Psoas muscle (tissue), 8 donors: Measurements from ENCODE around the gene FAM98C. TPM values are rescaled to one million over a fixed set of nuclear protein-coding genes. Genes with fewer than 3 reads are reported as not detected.

Experiments used
- ATAC-seq, 4 donors: fragments of 200-7000 bp; cut with Tn5 transposase; one replicate each; pipeline ENCODE4 v1.9.1; 2020; ENCODE audit warnings: moderate library complexity in 3 of 4, mild to moderate bottlenecking in 2 of 4
- DNase-seq, 2 donors: peaks; one replicate each; pipeline ENCODE4 v3.0.0-alpha.2; 2020
- H3K27ac ChIP-seq: fragments of 200-600 bp; one replicate; pipeline ENCODE4 v1.8.0; 2022
- H3K27me3 ChIP-seq, 3 donors: fragments of 200-600 bp in 1 of 3; one replicate each; pipeline versions ENCODE4 v1.6.1 to v1.8.0; 2013 to 2022; ENCODE audit warnings: low read length in 2 of 3, mild to moderate bottlenecking in 2 of 3, moderate library complexity in 1 of 3; ENCODE audit not compliant: insufficient read depth in 3 of 3
- H3K36me3 ChIP-seq, 2 donors: fragments of 200-600 bp in 1 of 2; one replicate each; pipeline versions ENCODE4 v1.6.1 to v1.8.0; 2013 to 2022; ENCODE audit warnings: low read depth in 1 of 2, mild to moderate bottlenecking in 1 of 2, moderate library complexity in 1 of 2; ENCODE audit not compliant: insufficient read depth in 1 of 2
- H3K4me1 ChIP-seq: fragments of 200-600 bp; one replicate; pipeline ENCODE4 v1.8.0; 2022
- H3K4me3 ChIP-seq: fragments of 200-600 bp; one replicate; pipeline ENCODE4 v1.8.0; 2022; ENCODE audit warnings: mild to moderate bottlenecking
- H3K9me3 ChIP-seq: fragments of 200-600 bp; one replicate; pipeline ENCODE4 v1.8.0; 2022
- CTCF ChIP-seq: fragments of 200-600 bp; IDR thresholded peaks from one replicate; pipeline ENCODE4 v1.8.0; 2022; ENCODE audit warnings: antibody characterized with exemption
- WGBS, 3 donors: extraction: QIAGEN DNeasy Blood & Tissue Kit; methylation state at CpG; one replicate each; pipeline versions ENCODE4 v1.1.6 to v1.1.7; 2013; 5-methylcytosine and 5-hydroxymethylcytosine counted together
- intact Hi-C, 2 donors: fragments of 100-400 bp; cut with DNase I; formaldehyde crosslinking; loops; one replicate each; pipeline versions ENCODE4 v1.11.0 to v1.14.2; 2022
- long read RNA-seq, 2 donors: library from polyadenylated mRNA; unstranded; transcript quantifications; one replicate each; pipeline ENCODE4 v2.0.0, GENCODE V29; 2021
- polyA plus RNA-seq, 3 donors: library from polyadenylated mRNA; stranded (reverse); fragments of 200-250 nt; gene quantifications; one replicate each; pipeline ENCODE4 v1.2.3, GENCODE V29; 2013
- total RNA-seq, 4 donors: library from RNA; stranded (reverse); fragmentation: NEBNext Ultra II Directional in 2 of 4; extraction: Animal tissue kit (Norgen Biotek cat#: 25700) in 2 of 4; gene quantifications; one replicate each; pipeline versions ENCODE4 v1.2.1 to v1.2.4, GENCODE V29; 2021 to 2023
- donor health status: healthy with polysubstance abuse.
- donor health status: DM: no; HTN: no; CAD: no; lungs with moderate emphysema.
- donor health status: Bipolar disorder and iron deficiency.
- donor health status: healthy.
- donor health status: DM: yes; HTN: yes; CAD: no.
- donor health status: DM: no; HTN: no; CAD: no.
- donor health status: DM: no; HTN: no; CAD: no.
- donor health status: DM: yes; HTN: yes; CAD: no.

The FAM98C gene
- total RNA-seq, result 1 to 10 TPM; 1.1 to 4.5 (median 1.4) TPM
- polyA plus RNA-seq, result 1 to 10 TPM; 1.4 to 6.6 (median 1.8) TPM
- long read RNA-seq, donor 1, partial matches to known transcripts, result 1 of 3 reads
- long read RNA-seq, donor 1, other reads (novel, unspliced or antisense), result 0 of 3 reads
- long read RNA-seq, donor 2, partial matches to known transcripts, result 2 of 4 reads
- long read RNA-seq, donor 2, other reads (novel, unspliced or antisense), result 0 of 4 reads

GRCh38 chr19:38402967-38403674 lies at the start of gene FAM98C:
FAM98C (plus strand) TSS chr19:38403093; CDS start chr19:38403154, 61 bp downstream.
- ATAC-seq, result peak; percentile 98 to 99 (median 98)
- WGBS, 3 donors, result 0 to 2% (median 1%) methylated on average over 47 to 82 of the region's 82 CpGs

GRCh38 chr19:38355728-38356725 lies 46.9 kb upstream of the FAM98C start:
- peaks cover 0 to 43% (median 20%) of the 10 kb centered on the region in 3 donors for H3K27me3 ChIP-seq
- intact Hi-C loops, result no loop called here
- DNase-seq (no peak), ATAC-seq (no peak)
- no peak for TF ChIP-seq CTCF
- no peak overlapping the region for H3K27ac ChIP-seq
- no peaks in the 10 kb centered on the region for H3K36me3 ChIP-seq
- 73 to 77% (median 74%) methylated on average over 16 of the region's 16 CpGs for WGBS, 3 donors
- no peaks in the 10 kb centered on the region for H3K4me1 ChIP-seq
- no peaks in the 10 kb centered on the region for H3K9me3 ChIP-seq
- H3K4me3 ChIP-seq, result no peak overlapping the region

More at GRCh38 chr19:38402967-38403674, at the start of gene FAM98C:
- Histone ChIP-seq H3K36me3 (no peaks in the 10 kb centered on the region), H3K9me3 (no peaks in the 10 kb centered on the region), H3K27me3 (peaks cover 0 to 18% (median 4%) of the 10 kb centered on the region in 3 donors), H3K4me3 (peak within 1 kb of the TSS; percentile 93), H3K4me1 (no peaks in the 10 kb centered on the region), H3K27ac (peak within 1 kb of the TSS; percentile 46)
- peak; percentile 100 for TF ChIP-seq CTCF
- intact Hi-C loops, result loop anchor here in 1 of 2 donors (5.0 kb wide), 1 partner anchor 234 kb away; no protein-coding TSS in a partner anchor
- DNase-seq, result peak; percentile 96 to 98

- Histone ChIP-seq H3K4me1 (peaks cover 11% of the 10 kb centered on the region), H3K4me3 (no peak overlapping the region), H3K9me3 (no peaks in the 10 kb centered on the region), H3K36me3 (no peaks in the 10 kb centered on the region), H3K27ac (no peak overlapping the region), H3K27me3 (peaks cover 0 to 33% (median 16%) of the 10 kb centered on the region in 3 donors)
- DNase-seq, result no peak
- intact Hi-C loops, result no loop called here
- 28 to 35% (median 31%) methylated on average over 3 to 5 of the region's 5 CpGs for WGBS, 3 donors
- no peak for TF ChIP-seq CTCF
- no peak for ATAC-seq
Observed at GRCh38 chr19:38358071-38358470, 44.8 kb upstream of the FAM98C start.

- Histone ChIP-seq H3K27ac (no peak overlapping the region), H3K4me1 (peaks cover 12% of the 10 kb centered on the region), H3K4me3 (no peak overlapping the region), H3K36me3 (no peaks in the 10 kb centered on the region), H3K9me3 (no peaks in the 10 kb centered on the region), H3K27me3 (peaks cover 0 to 33% (median 16%) of the 10 kb centered on the region in 3 donors)
- no peak for TF ChIP-seq CTCF
- intact Hi-C loops, result no loop called here
- DNase-seq (no peak), ATAC-seq (no peak)
- 39 to 44% (median 44%) methylated on average over 17 to 18 of the region's 18 CpGs for WGBS, 3 donors
Observed at GRCh38 chr19:38359242-38360021, 43.5 kb upstream of the FAM98C start.
